ENCODE results near the gene CADPS2. TPM values are rescaled to one million over a fixed set of nuclear protein-coding genes. Genes with fewer than 3 reads are reported as not detected.

The CADPS2 gene
- total and polyA plus RNA-seq, 2 of the 8 experiments (the other 6 are each of a cell fraction or from before 2014, with no cell fraction given): 8.9 to 22.3 TPM

GRCh38 chr7:122682815-122683550 is 203.3 kb downstream of the CADPS2 start:
- Histone ChIP-seq H3K27me3 (replicated peaks in 1 of 4; ENCODE audit: control insufficient read depth in 3 of 4, extremely low read depth in 1 of 4, insufficient read depth in 3 of 4, low read length in 3 of 4) (no peaks in the 10 kb centered on the region), H3K79me2 (ENCODE audit: control insufficient read depth in 1 of 2, insufficient read depth in 2 of 2, low read length in 2 of 2) (no peaks in the 10 kb centered on the region), H4K20me1 (replicated peaks in 1 of 2; ENCODE audit: control insufficient read depth in 1 of 2, insufficient read depth in 2 of 2, low read length in 2 of 2) (no peaks in the 10 kb centered on the region), H2BK120ac (replicated peaks; ENCODE audit: low read depth, low read length) (peak overlapping the region; percentile 69), H4K5ac (ENCODE audit: insufficient read length, low read depth, low read length) (no peak overlapping the region), H3K27ac (ENCODE audit: low read depth, low read length) (no peak overlapping the region), H3K56ac (replicated peaks; ENCODE audit: insufficient read length, low read depth, low read length) (no peak overlapping the region), H3K4me3 (ENCODE audit: extremely low read depth in 1 of 4, insufficient read depth in 2 of 4, low read depth in 3 of 4, low read length in 4 of 4) (no peak overlapping the region), H3K36me3 (ENCODE audit: control insufficient read depth in 2 of 4, insufficient read depth in 4 of 4, low read length in 3 of 4) (no peaks in the 10 kb centered on the region), H3K9me3 (ENCODE audit: insufficient read depth in 2 of 2, low read depth in 1 of 2, low read length in 1 of 2) (no peaks in the 10 kb centered on the region), H3K14ac (ENCODE audit: insufficient read length) (no peak overlapping the region), H3K4me1 (replicated peaks in 1 of 4; ENCODE audit: control insufficient read depth in 3 of 4, insufficient read depth in 4 of 4, low read length in 3 of 4) (peaks cover 4 to 29% (median 19%) of the 10 kb centered on the region in 4 experiments), H3K79me1 (ENCODE audit: low read depth, low read length) (no peaks in the 10 kb centered on the region), H2AK5ac (ENCODE audit: low read depth, low read length) (peak overlapping the region; percentile 71; the same call in 1 of the 2 replicates), H2BK5ac (ENCODE audit: low read depth, low read length) (peak overlapping the region; percentile 3; the same call in 1 of the 2 replicates), H3K4me2 (ENCODE audit: insufficient read depth in 1 of 2, low read depth in 2 of 2, low read length in 2 of 2) (no peak overlapping the region), H2BK12ac (ENCODE audit: low read depth, low read length) (peak overlapping the region; percentile 95), H2BK15ac (ENCODE audit: low read length) (peak overlapping the region; percentile 93; the same call in 1 of the 2 replicates), H3K23me2 (ENCODE audit: low read depth, low read length) (no peaks in the 10 kb centered on the region), H4K8ac (ENCODE audit: extremely low read depth, insufficient read depth, low read length) (no peak overlapping the region), H3K9ac (replicated peaks in 1 of 4; ENCODE audit: extremely low read depth in 1 of 4, low read depth in 3 of 4, low read length in 3 of 4) (no peak overlapping the region), H2AFZ (ENCODE audit: low read length) (no peak overlapping the region), H2BK20ac (ENCODE audit: low read length) (peak overlapping the region; percentile 9; the same call in 1 of the 2 replicates), H4K91ac (replicated peaks; ENCODE audit: insufficient read length, low read length) (peak overlapping the region; percentile 62), H3K18ac (ENCODE audit: extremely low read depth, low read length) (peak overlapping the region; percentile 57; the same call in 1 of the 2 replicates), H3K4ac (replicated peaks; ENCODE audit: insufficient read length, low read depth, low read length) (no peak overlapping the region), H3K23ac (ENCODE audit: insufficient read length) (no peak overlapping the region)
- ChIA-PET POLR2A (ENCODE audit: partially characterized antibody) (interaction anchor here (0.7 kb wide), 1 partner anchor 11 kb away, joined by 4 read pairs; no protein-coding TSS in a partner anchor), CTCF (ENCODE audit: partially characterized antibody) (interaction anchor here (0.9 to 1.4 kb wide), 5 partner anchors 14 to 471 kb away, joined by 3 read pairs; no protein-coding TSS in a partner anchor)
- 86 to 100% methylated on average over 1 to 8 of the region's 8 CpGs for WGBS, 2 experiments (ENCODE audit: extremely low coverage in 1 of 2, insufficient coverage in 1 of 2, insufficient read length in 1 of 2, insufficient replicate concordance in 2 of 2, low coverage in 1 of 2, low lambda C conversion rate in 2 of 2, missing lambda C conversion rate in 1 of 2)
- DNase-seq (ENCODE audit: low read depth in 1 of 2, low spot score in 2 of 2) (no peak), FAIRE-seq (no peak)
- TF ChIP-seq ZNF274 (IDR thresholded peaks at IDR 0.05; ENCODE audit: borderline replicate concordance, extremely low read depth, low read length): no peak
- no peak for TF ChIP-seq EGR1 (IDR thresholded peaks at IDR 0.05; ENCODE audit: borderline replicate concordance, low read depth, low read length)
- no peak for TF ChIP-seq CTCF (IDR thresholded peaks at IDR 0.05; ENCODE audit: control extremely low read depth in 1 of 3, insufficient read depth in 1 of 3, low read depth in 1 of 3, low read length in 3 of 3)
- TF ChIP-seq POLR2AphosphoS5 (IDR thresholded peaks at IDR 0.05; ENCODE audit: low read depth, low read length): no peak
- TF ChIP-seq MAX (IDR thresholded peaks at IDR 0.05): no peak
- TF ChIP-seq ATF3 (IDR thresholded peaks at IDR 0.05; ENCODE audit: insufficient read depth, low read depth, low read length): no peak
- TF ChIP-seq RXRA (IDR thresholded peaks at IDR 0.05; ENCODE audit: insufficient read depth, low read depth, low read length): no peak
- no peak for TF ChIP-seq CBX5 (IDR thresholded peaks at IDR 0.05; ENCODE audit: low read depth, low read length)

All from H1 (cell line).